ENCODE measurements around the gene EGFR. TPM values are rescaled to one million over a fixed set of nuclear protein-coding genes. Genes with fewer than 3 reads are reported as not detected.

EGFR gene
- total RNA-seq, 4 donors from 2014 or later, result 79.3 to 125 (median 110) TPM

GRCh38 chr7:55251313-55251712 lies 232.5 kb downstream of the EGFR start:
- 94% methylated on average over 3 of the region's 3 CpGs for WGBS
- no peaks in the 10 kb centered on the region for H3K36me3 ChIP-seq
- H3K27ac ChIP-seq (replicated peaks in 1 of 4), result no peak overlapping the region
- H3K9me3 ChIP-seq, result no peaks in the 10 kb centered on the region
- H3K4me3 ChIP-seq, result no peak overlapping the region
- no peak for TF ChIP-seq POLR2AphosphoS5 (IDR thresholded peaks at IDR 0.05)
- no peak for TF ChIP-seq POLR2A (IDR thresholded peaks at IDR 0.05; ENCODE audit: low read depth)
- TF ChIP-seq CTCF (IDR thresholded peaks at IDR 0.05), result no peak
- no peak for TF ChIP-seq EP300 (IDR thresholded peaks at IDR 0.05)
- DNase-seq (ENCODE audit: extremely low spot score), result peak; percentile 62
- peaks cover 0 to 12% (median 0%) of the 10 kb centered on the region in 4 donors for H3K27me3 ChIP-seq
- intact Hi-C loops (cut with DNase I), result loop anchor here (5.0 kb wide), 1 partner anchor 59 kb away; no protein-coding TSS in a partner anchor
- H3K4me1 ChIP-seq, result peaks cover 17 to 21% (median 19%) of the 10 kb centered on the region in 4 donors

- Histone ChIP-seq H3K36me3 (no peaks in the 10 kb centered on the region), H3K4me1 (peaks cover 17 to 21% (median 19%) of the 10 kb centered on the region in 4 donors), H3K9me3 (no peaks in the 10 kb centered on the region), H3K27me3 (peaks cover 0 to 12% (median 0%) of the 10 kb centered on the region in 4 donors), H3K27ac (replicated peaks in 1 of 4) (no peak overlapping the region), H3K4me3 (no peak overlapping the region)
- TF ChIP-seq EP300 (IDR thresholded peaks at IDR 0.05) (no peak), CTCF (IDR thresholded peaks at IDR 0.05) (no peak), POLR2A (IDR thresholded peaks at IDR 0.05; ENCODE audit: low read depth) (no peak), POLR2AphosphoS5 (IDR thresholded peaks at IDR 0.05) (no peak)
- 81% methylated on average over 7 of the region's 7 CpGs for WGBS
- intact Hi-C loops (cut with DNase I), result loop anchor here (5.0 kb wide), 1 partner anchor 60 kb away; no protein-coding TSS in a partner anchor
- no peak for DNase-seq (ENCODE audit: extremely low spot score)
Observed at GRCh38 chr7:55251911-55252310, 233.1 kb downstream of the EGFR start.

GRCh38 chr7:55252386-55252785 lies 233.6 kb downstream of the EGFR start:
- Histone ChIP-seq H3K4me1 (peaks cover 17 to 21% (median 19%) of the 10 kb centered on the region in 4 donors), H3K4me3 (no peak overlapping the region), H3K9me3 (no peaks in the 10 kb centered on the region), H3K27me3 (peaks cover 0 to 12% (median 0%) of the 10 kb centered on the region in 4 donors), H3K36me3 (no peaks in the 10 kb centered on the region), H3K27ac (replicated peaks in 1 of 4) (no peak overlapping the region)
- intact Hi-C loops (cut with DNase I), result loop anchor here (5.0 kb wide), 1 partner anchor 60 kb away; no protein-coding TSS in a partner anchor
- TF ChIP-seq EP300 (IDR thresholded peaks at IDR 0.05), result no peak
- no peak for TF ChIP-seq POLR2A (IDR thresholded peaks at IDR 0.05; ENCODE audit: low read depth)
- no peak for TF ChIP-seq POLR2AphosphoS5 (IDR thresholded peaks at IDR 0.05)
- TF ChIP-seq CTCF (IDR thresholded peaks at IDR 0.05), result no peak
- no peak for DNase-seq (ENCODE audit: extremely low spot score)

GRCh38 chr7:55253188-55253587 lies 234.4 kb downstream of the EGFR start:
- TF ChIP-seq POLR2A (IDR thresholded peaks at IDR 0.05; ENCODE audit: low read depth) (no peak), CTCF (IDR thresholded peaks at IDR 0.05) (no peak), POLR2AphosphoS5 (IDR thresholded peaks at IDR 0.05) (no peak), EP300 (IDR thresholded peaks at IDR 0.05) (no peak)
- WGBS, result 97% methylated on average over 3 of the region's 3 CpGs
- peaks cover 0 to 12% (median 0%) of the 10 kb centered on the region in 4 donors for H3K27me3 ChIP-seq
- H3K4me3 ChIP-seq, result no peak overlapping the region
- intact Hi-C loops (cut with DNase I), result loop anchor here (5.0 kb wide), 1 partner anchor 61 kb away; no protein-coding TSS in a partner anchor
- no peaks in the 10 kb centered on the region for H3K9me3 ChIP-seq
- no peaks in the 10 kb centered on the region for H3K36me3 ChIP-seq
- peaks cover 17 to 21% (median 19%) of the 10 kb centered on the region in 4 donors for H3K4me1 ChIP-seq
- no peak overlapping the region for H3K27ac ChIP-seq (replicated peaks in 1 of 4)
- DNase-seq (ENCODE audit: extremely low spot score), result no peak

GRCh38 chr7:55254242-55254595 lies 235.4 kb downstream of the EGFR start:
- peaks cover 17 to 21% (median 19%) of the 10 kb centered on the region in 4 donors for H3K4me1 ChIP-seq
- H3K36me3 ChIP-seq, result no peaks in the 10 kb centered on the region
- H3K27me3 ChIP-seq, result peaks cover 0 to 19% (median 0%) of the 10 kb centered on the region in 4 donors
- no peaks in the 10 kb centered on the region for H3K9me3 ChIP-seq
- 32% methylated on average over 15 of the region's 21 CpGs for WGBS
- H3K4me3 ChIP-seq, result peak overlapping the region; percentile 65 to 78 (median 70)
- intact Hi-C loops (cut with DNase I), result loop anchor here (2.0 to 5.0 kb wide), 2 partner anchors 62 to 235 kb away; partner anchors contain the start of gene EGFR
- no peak for DNase-seq (ENCODE audit: extremely low spot score)
- H3K27ac ChIP-seq (replicated peaks in 1 of 4), result no peak overlapping the region
- TF ChIP-seq CTCF (IDR thresholded peaks at IDR 0.05), result no peak

Measured in esophagus muscularis mucosa (tissue), 4 donors.